GM19463 (cell line): ENCODE measurements around the gene PAFAH1B1.
A peak's percentile ranks its signal among the peaks of the same experiment; 100 is the strongest.

Experiments used
- ATAC-seq: cut with Tn5 transposase; IDR thresholded peaks from one replicate; pipeline ENCODE4 v1.9.1; 2021; ENCODE audit warnings: mild to moderate bottlenecking, moderate library complexity; ENCODE audit not compliant: unreplicated experiment

Gene PAFAH1B1

GRCh38 chr17:2701161-2701995, 107.9 kb downstream of the PAFAH1B1 start:
- no peak for ATAC-seq

- no peak for ATAC-seq
Observed at GRCh38 chr17:2701996-2702741, 108.7 kb downstream of the PAFAH1B1 start.

GRCh38 chr17:2703181-2703580, 109.7 kb downstream of the PAFAH1B1 start:
- ATAC-seq = no peak

GRCh38 chr17:2703606-2704005, 110.2 kb downstream of the PAFAH1B1 start:
- ATAC-seq = no peak

GRCh38 chr17:2704031-2704889, 110.8 kb downstream of the PAFAH1B1 start:
- no peak for ATAC-seq

GRCh38 chr17:2704890-2705248, 111.4 kb downstream of the PAFAH1B1 start:
- no peak for ATAC-seq

DNA sequence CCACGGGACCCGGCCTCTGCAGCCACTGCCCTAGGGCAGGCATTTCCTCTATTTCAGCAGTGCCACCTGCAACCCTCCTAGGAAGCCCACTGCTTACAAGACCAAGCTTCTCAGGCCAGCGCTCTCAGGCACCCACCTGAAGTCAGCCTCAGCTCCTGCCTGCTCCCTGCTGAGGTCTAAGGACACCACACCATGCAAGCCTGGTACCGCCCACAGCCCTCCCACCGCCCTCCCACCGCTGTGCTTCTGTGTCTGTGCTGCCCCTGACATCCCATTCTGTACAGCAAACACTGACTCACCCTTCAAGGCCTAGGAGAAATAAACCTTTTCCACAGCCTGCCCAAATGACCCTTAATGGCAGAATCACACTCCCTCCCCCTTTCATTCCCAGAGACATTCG, 111.8 kb downstream of the PAFAH1B1 start:
- no peak for ATAC-seq

- ATAC-seq = no peak
Observed at GRCh38 chr17:2705888-2706795, 112.7 kb downstream of the PAFAH1B1 start.

GRCh38 chr17:2706911-2707510, 113.6 kb downstream of the PAFAH1B1 start:
- no peak for ATAC-seq

GRCh38 chr17:2707721-2708584, 114.5 kb downstream of the PAFAH1B1 start:
- no peak for ATAC-seq

GRCh38 chr17:2708585-2709182, 115.2 kb downstream of the PAFAH1B1 start:
- ATAC-seq = no peak

GRCh38 chr17:2709183-2709661, 115.8 kb downstream of the PAFAH1B1 start:
- peak; percentile 44 for ATAC-seq

- ATAC-seq = no peak
Observed at GRCh38 chr17:2710071-2710802, 116.8 kb downstream of the PAFAH1B1 start.

- no peak for ATAC-seq
Observed at GRCh38 chr17:2710803-2711607, 117.6 kb downstream of the PAFAH1B1 start.

GRCh38 chr17:2711608-2712299, 118.3 kb downstream of the PAFAH1B1 start, which contains the start of gene CLUH:
Gene CLUH (minus strand): TSS chr17:2711764. CDS start chr17:2711661, 103 bp downstream.
- ATAC-seq = peak; percentile 67
